Activated T-helper 1 cell treated with Interleukin-2 at 50 U/mL for 16 hours (primary cell): ENCODE measurements around the gene CSNK2A2.

Experiments used
- DNase-seq: peaks from one replicate; pipeline ENCODE4 v3.0.0-alpha.2; 2020; ENCODE audit warnings: low read depth

Gene CSNK2A2

GRCh38 chr16:58110571-58111301 is 87.2 kb downstream of the CSNK2A2 start:
- DNase-seq: no peak

- no peak for DNase-seq
These were observed 88.0 kb downstream of the CSNK2A2 start for GRCh38 chr16:58109881-58110280.

- no peak for DNase-seq
These were observed 88.6 kb downstream of the CSNK2A2 start for GRCh38 chr16:58109330-58109729.
